SK-N-SH treated with all-trans-retinoic acid at 6 μM for 48 hours (cell line): ENCODE measurements around the gene ZNF578.

Experiments used
- ATAC-seq: fragments of 200-7000 bp; cut with Tn5 transposase; 3 replicates; pipeline ENCODE4 v1.9.1; 2020; ENCODE audit warnings: mild to moderate bottlenecking, moderate library complexity
- ARNTL ChIP-seq: fragments of 450-650 bp; formaldehyde crosslinking; IDR thresholded peaks from 2 replicates; pipeline ENCODE4 v1.5.0; 2020; ENCODE audit warnings: low read depth, mild to moderate bottlenecking, moderate library complexity, borderline replicate concordance
- BACH2 ChIP-seq: fragments of 250-450 bp; sonication (Bioruptor Pico); IDR thresholded peaks from 2 replicates; pipeline ENCODE4 v1.9.0; 2021; ENCODE audit warnings: mild to moderate bottlenecking, borderline replicate concordance
- CREB5 ChIP-seq: fragments of 250-450 bp; sonication (Bioruptor Pico); IDR thresholded peaks from 2 replicates; pipeline ENCODE4 v1.5.1; 2020; ENCODE audit warnings: low read depth, mild to moderate bottlenecking, moderate library complexity
- CSDC2 ChIP-seq: fragments of 250-450 bp; sonication (Bioruptor Pico); IDR thresholded peaks from 2 replicates; pipeline ENCODE4 v1.5.0; 2020; ENCODE audit warnings: mild to moderate bottlenecking, moderate library complexity
- CSRNP3 ChIP-seq: fragments of 250-450 bp; sonication (Bioruptor Pico); IDR thresholded peaks from 2 replicates; pipeline ENCODE4 v1.5.1; 2021; ENCODE audit warnings: mild to moderate bottlenecking, moderate library complexity
- ESRRG ChIP-seq: fragments of 250-450 bp; sonication (Bioruptor Pico); IDR thresholded peaks from 2 replicates; pipeline ENCODE4 v1.6.1; 2021; ENCODE audit warnings: mild to moderate bottlenecking
- GLIS3 ChIP-seq: fragments of 250-450 bp; sonication (Bioruptor Pico); IDR thresholded peaks from 2 replicates; pipeline ENCODE4 v1.5.0; 2020; ENCODE audit warnings: mild to moderate bottlenecking, moderate library complexity
- ISL1 ChIP-seq: fragments of 250-450 bp; sonication (Bioruptor Pico); IDR thresholded peaks from 2 replicates; pipeline ENCODE4 v2.1.2; 2022; ENCODE audit warnings: mild to moderate bottlenecking, moderate library complexity
- PATZ1 ChIP-seq: fragments of 250-450 bp; sonication (Bioruptor Pico); IDR thresholded peaks from 2 replicates; pipeline ENCODE4 v1.8.0; 2020; ENCODE audit warnings: mild to moderate bottlenecking, moderate library complexity, borderline replicate concordance
- POU6F1 ChIP-seq: fragments of 250-450 bp; sonication (Bioruptor Pico); IDR thresholded peaks from 2 replicates; pipeline ENCODE4 v1.8.0; 2021; ENCODE audit warnings: low read depth, mild to moderate bottlenecking, moderate library complexity, borderline replicate concordance
- PPARA ChIP-seq: fragments of 250-450 bp; sonication (Bioruptor Pico); IDR thresholded peaks from 2 replicates; pipeline ENCODE4 v1.5.0; 2020; ENCODE audit warnings: mild to moderate bottlenecking, borderline replicate concordance
- RARB ChIP-seq: fragments of 250-450 bp; sonication (Bioruptor Pico); IDR thresholded peaks from 2 replicates; pipeline ENCODE4 v1.8.0; 2021; ENCODE audit warnings: mild to moderate bottlenecking, moderate library complexity
- SNAI2 ChIP-seq: fragments of 250-450 bp; sonication (Bioruptor Pico); IDR thresholded peaks from 2 replicates; pipeline ENCODE4 v1.5.0; 2020; ENCODE audit warnings: mild to moderate bottlenecking, moderate library complexity
- TOX ChIP-seq: fragments of 250-450 bp; sonication (Bioruptor Pico); IDR thresholded peaks from 2 replicates; pipeline ENCODE4 v1.8.0; 2021; ENCODE audit warnings: mild to moderate bottlenecking, moderate library complexity, borderline replicate concordance
- TSHZ2 ChIP-seq: fragments of 250-450 bp; sonication (Bioruptor Pico); IDR thresholded peaks from 2 replicates; pipeline ENCODE4 v1.5.0; 2020; ENCODE audit warnings: mild to moderate bottlenecking, moderate library complexity
- ZC3H10 ChIP-seq: fragments of 250-450 bp; sonication (Bioruptor Pico); IDR thresholded peaks from 2 replicates; pipeline ENCODE4 v1.5.1; 2021; ENCODE audit warnings: mild to moderate bottlenecking, moderate library complexity
- ZFP3 ChIP-seq: fragments of 250-450 bp; sonication (Bioruptor Pico); IDR thresholded peaks from 2 replicates; pipeline ENCODE4 v1.5.0; 2020; ENCODE audit warnings: mild to moderate bottlenecking, moderate library complexity
- ZFP30 ChIP-seq: fragments of 450-650 bp; formaldehyde crosslinking; IDR thresholded peaks from 2 replicates; pipeline ENCODE4 v1.5.0; 2022; ENCODE audit warnings: mild to moderate bottlenecking, moderate library complexity
- ZNF565 ChIP-seq: fragments of 450-650 bp; formaldehyde crosslinking; conservative IDR thresholded peaks from 2 replicates; pipeline ENCODE4 v1.5.0; 2020; ENCODE audit warnings: low read depth, mild to moderate bottlenecking, moderate library complexity
- ZNF70 ChIP-seq: fragments of 450-650 bp; formaldehyde crosslinking; IDR thresholded peaks from 2 replicates; pipeline ENCODE4 v1.5.0; 2020; ENCODE audit warnings: mild to moderate bottlenecking, moderate library complexity
- ZNF8 ChIP-seq: fragments of 450-650 bp; formaldehyde crosslinking; IDR thresholded peaks from 2 replicates; pipeline ENCODE4 v1.5.0; 2020; ENCODE audit warnings: mild to moderate bottlenecking, moderate library complexity

The ZNF578 gene

GRCh38 chr19:52527134-52527955 lies 74.0 kb downstream of the ZNF578 start, which contains the start of gene ZNF808:
Gene ZNF808, plus strand, starts transcription at chr19:52527668. Its CDS starts 15,617 bp downstream, at chr19:52543285.
- TF ChIP-seq RARB (no peak), PATZ1 (CRISPR knock-in tag) (no peak), SNAI2 (CRISPR knock-in tag) (no peak), ARNTL (no peak), ESRRG (no peak), BACH2 (CRISPR knock-in tag) (no peak), ZNF8 (CRISPR knock-in tag) (no peak), TOX (CRISPR knock-in tag) (no peak), PPARA (CRISPR knock-in tag) (no peak), ZNF70 (CRISPR knock-in tag) (no peak), ZC3H10 (CRISPR knock-in tag) (no peak), GLIS3 (no peak)
- ATAC-seq: peak; percentile 95

GRCh38 chr19:52527956-52528351 lies 74.6 kb downstream of the ZNF578 start:
- peak; percentile 33 for ATAC-seq
- TF ChIP-seq PPARA (CRISPR knock-in tag) (no peak), ZFP30 (no peak), ISL1 (CRISPR knock-in tag) (no peak), TSHZ2 (no peak), ZNF565 (CRISPR knock-in tag) (no peak), POU6F1 (CRISPR knock-in tag) (no peak), CSDC2 (CRISPR knock-in tag) (no peak), ZFP3 (CRISPR knock-in tag) (no peak), ESRRG (no peak), ZNF70 (CRISPR knock-in tag) (no peak), ZC3H10 (CRISPR knock-in tag) (no peak), CSRNP3 (CRISPR knock-in tag) (no peak), RARB (no peak), PATZ1 (CRISPR knock-in tag) (no peak), ARNTL (no peak)

GRCh38 chr19:52532480-52532879 lies 79.1 kb downstream of the ZNF578 start:
- ATAC-seq: no peak
- TF ChIP-seq POU6F1 (CRISPR knock-in tag): no peak
- TF ChIP-seq GLIS3: no peak
- TF ChIP-seq CREB5 (CRISPR knock-in tag): no peak
- no peak for TF ChIP-seq TSHZ2
- no peak for TF ChIP-seq RARB
- no peak for TF ChIP-seq ZFP3 (CRISPR knock-in tag)
- no peak for TF ChIP-seq ISL1 (CRISPR knock-in tag)
- TF ChIP-seq TOX (CRISPR knock-in tag): no peak
